ENCODE measurements around the gene SLC51B.
"Not testable (repeated sequence)": the region's sequence is repeated elsewhere in the genome, so short reads cannot be mapped to it uniquely, and the experiment has no call there.

The SLC51B gene

DNA sequence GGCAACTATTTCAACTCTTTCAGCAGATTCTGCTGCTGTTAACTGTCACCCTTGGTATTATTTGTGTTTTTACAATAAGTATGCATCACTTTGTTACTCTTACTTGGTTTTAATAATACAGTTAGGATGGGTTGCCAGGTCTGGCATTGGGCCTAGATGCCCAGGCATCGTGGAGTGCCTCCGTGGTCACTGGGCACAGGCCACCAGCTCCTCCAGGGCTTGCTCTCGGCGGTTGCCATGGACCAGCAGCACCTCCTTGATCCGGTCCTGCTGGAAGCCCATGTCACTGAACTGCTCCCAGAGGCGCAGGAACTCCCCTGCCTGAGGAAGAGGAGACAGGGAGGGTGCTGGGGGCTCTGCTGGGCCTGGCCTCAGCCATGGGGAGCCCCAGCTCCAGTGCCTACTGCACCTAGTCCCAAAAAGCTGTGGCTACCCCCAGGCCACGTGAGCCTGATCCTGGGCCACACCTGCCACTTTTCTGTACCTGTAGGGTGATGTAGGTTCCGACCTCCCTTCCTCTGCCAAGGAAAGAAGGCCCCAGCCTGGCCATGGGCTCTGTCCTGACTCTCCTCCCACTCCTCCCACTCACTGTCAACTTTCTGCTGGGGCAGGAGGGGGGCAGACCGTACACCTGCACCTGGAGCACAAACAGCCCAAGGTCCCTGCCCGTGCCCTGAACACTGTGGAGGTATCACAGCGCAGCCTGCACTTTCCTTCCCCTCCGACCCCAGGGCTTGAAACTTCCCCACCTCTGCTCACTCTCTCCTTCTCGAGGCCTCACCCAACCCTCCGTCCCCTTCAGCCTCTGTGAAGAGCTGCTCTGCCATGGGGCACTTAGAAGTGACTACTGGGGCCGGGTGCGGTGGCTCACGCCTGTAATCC is 48.0 kb downstream of the SLC51B start:
- no peak overlapping the region for H3K27ac ChIP-seq (ENCODE audit: poor library complexity, severe bottlenecking)
- no peaks in the 10 kb centered on the region for H3K4me1 ChIP-seq (ENCODE audit: insufficient read depth, poor library complexity, severe bottlenecking)
- H3K4me3 ChIP-seq (ENCODE audit: severe bottlenecking), result no peak overlapping the region
- H3K27me3 ChIP-seq (ENCODE audit: insufficient read depth, poor library complexity, severe bottlenecking), result no peaks in the 10 kb centered on the region
- DNase-seq (ENCODE audit: low spot score), result peak; percentile 66
- no peak for ATAC-seq (ENCODE audit: low read depth)
- H3K36me3 ChIP-seq (ENCODE audit: low read depth), result no peaks in the 10 kb centered on the region
- TF ChIP-seq, protein P1, sequence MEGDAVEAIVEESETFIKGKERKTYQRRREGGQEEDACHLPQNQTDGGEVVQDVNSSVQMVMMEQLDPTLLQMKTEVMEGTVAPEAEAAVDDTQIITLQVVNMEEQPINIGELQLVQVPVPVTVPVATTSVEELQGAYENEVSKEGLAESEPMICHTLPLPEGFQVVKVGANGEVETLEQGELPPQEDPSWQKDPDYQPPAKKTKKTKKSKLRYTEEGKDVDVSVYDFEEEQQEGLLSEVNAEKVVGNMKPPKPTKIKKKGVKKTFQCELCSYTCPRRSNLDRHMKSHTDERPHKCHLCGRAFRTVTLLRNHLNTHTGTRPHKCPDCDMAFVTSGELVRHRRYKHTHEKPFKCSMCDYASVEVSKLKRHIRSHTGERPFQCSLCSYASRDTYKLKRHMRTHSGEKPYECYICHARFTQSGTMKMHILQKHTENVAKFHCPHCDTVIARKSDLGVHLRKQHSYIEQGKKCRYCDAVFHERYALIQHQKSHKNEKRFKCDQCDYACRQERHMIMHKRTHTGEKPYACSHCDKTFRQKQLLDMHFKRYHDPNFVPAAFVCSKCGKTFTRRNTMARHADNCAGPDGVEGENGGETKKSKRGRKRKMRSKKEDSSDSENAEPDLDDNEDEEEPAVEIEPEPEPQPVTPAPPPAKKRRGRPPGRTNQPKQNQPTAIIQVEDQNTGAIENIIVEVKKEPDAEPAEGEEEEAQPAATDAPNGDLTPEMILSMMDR (IDR thresholded peaks at IDR 0.05; ENCODE audit: poor library complexity, severe bottlenecking), result no peak
- no peaks in the 10 kb centered on the region for H3K9me3 ChIP-seq (ENCODE audit: severe bottlenecking)

- not testable (repeated sequence) for H3K4me1 ChIP-seq (ENCODE audit: insufficient read depth, poor library complexity, severe bottlenecking); H3K27me3 ChIP-seq (ENCODE audit: insufficient read depth, poor library complexity, severe bottlenecking); H3K36me3 ChIP-seq (ENCODE audit: low read depth); ATAC-seq (ENCODE audit: low read depth); DNase-seq (ENCODE audit: low spot score); H3K27ac ChIP-seq (ENCODE audit: poor library complexity, severe bottlenecking); H3K4me3 ChIP-seq (ENCODE audit: severe bottlenecking); H3K9me3 ChIP-seq (ENCODE audit: severe bottlenecking)
Measured at GRCh38 chr15:65093793-65094170, 48.6 kb downstream of the SLC51B start.

DNA sequence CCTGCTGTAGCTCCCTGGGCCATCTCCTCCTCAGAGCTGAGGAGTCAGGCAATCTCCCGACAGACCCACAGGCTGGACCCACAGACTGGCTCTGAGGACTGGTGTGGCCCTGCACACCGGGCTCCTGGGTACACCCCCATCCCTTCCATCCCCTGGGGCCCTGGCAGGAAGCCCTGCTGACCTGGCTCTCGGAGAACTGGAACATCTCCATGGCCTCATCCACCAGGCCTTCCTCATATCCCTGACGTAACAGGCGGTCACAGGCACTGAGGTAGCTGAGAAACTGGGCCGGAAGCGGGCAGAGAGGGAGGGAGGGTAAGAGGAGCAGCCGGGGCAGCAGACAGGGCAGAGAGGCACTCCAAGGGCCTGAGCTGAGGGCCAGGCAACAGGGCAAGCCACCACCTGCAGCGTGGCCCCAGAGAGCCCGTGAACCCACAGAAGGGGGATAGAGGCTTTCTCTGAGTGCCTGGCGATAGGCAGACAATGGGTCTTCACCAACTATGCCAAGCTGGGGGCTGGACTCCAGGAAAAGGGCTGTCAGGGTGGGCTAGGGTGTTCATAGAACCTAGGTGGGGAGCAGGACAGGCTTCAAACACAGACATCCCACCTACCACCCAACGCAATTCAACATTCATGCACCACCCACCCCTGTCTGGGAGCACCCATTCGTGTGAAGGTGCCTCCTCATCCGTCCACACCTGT is 49.3 kb downstream of the SLC51B start:
- ATAC-seq (ENCODE audit: low read depth), result 0 out of 3 replicates have a peak, but pooled peaks have one; percentile 27
- Histone ChIP-seq H3K4me1 (ENCODE audit: insufficient read depth, poor library complexity, severe bottlenecking) (no peaks in the 10 kb centered on the region), H3K27me3 (ENCODE audit: insufficient read depth, poor library complexity, severe bottlenecking) (no peaks in the 10 kb centered on the region), H3K4me3 (ENCODE audit: severe bottlenecking) (no peak overlapping the region), H3K9me3 (ENCODE audit: severe bottlenecking) (no peaks in the 10 kb centered on the region), H3K27ac (ENCODE audit: poor library complexity, severe bottlenecking) (no peak overlapping the region), H3K36me3 (ENCODE audit: low read depth) (peaks cover 12% of the 10 kb centered on the region)
- peak; percentile 62 for DNase-seq (ENCODE audit: low spot score)
- TF ChIP-seq, protein P1 (IDR thresholded peaks at IDR 0.05; ENCODE audit: poor library complexity, severe bottlenecking), result no peak

DNA sequence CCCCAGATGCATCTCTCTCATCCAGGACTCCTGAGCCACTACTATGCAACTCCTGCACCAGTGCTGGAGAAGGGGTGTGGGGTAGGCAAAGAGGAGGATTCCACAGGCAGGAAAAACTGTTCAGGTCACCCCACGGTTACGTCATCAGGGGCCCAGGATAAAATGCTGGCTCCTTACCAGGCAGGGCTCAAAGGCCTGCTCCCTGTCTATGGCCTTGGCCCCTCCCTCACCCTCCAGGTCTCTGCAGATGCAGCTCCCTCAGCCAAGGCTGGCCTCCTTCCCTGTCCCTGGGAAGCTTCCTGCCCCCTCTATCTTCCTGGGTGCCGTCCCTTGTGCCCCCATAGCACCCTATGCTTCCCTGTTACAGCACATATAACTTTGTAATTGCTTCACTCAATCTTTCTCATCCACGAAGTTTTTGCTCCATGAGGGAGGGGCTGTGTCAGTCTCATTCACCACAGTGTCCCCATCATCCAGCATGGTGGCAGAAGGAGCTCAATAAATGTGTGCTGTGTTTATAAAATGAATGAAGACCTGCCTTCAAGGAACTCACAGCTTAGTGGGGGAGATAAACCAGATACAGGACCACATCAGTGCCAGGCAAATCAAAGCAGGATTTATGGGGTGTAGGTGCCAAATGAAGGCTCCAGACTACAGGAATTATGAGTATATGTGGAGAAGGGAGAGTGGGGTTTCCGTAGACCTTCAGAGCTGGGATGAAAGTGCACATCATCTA is 50.0 kb downstream of the SLC51B start:
- TF ChIP-seq, protein P1 (IDR thresholded peaks at IDR 0.05; ENCODE audit: poor library complexity, severe bottlenecking), result no peak
- Histone ChIP-seq H3K36me3 (ENCODE audit: low read depth) (peaks cover 16% of the 10 kb centered on the region), H3K4me3 (ENCODE audit: severe bottlenecking) (no peak overlapping the region), H3K27ac (ENCODE audit: poor library complexity, severe bottlenecking) (no peak overlapping the region), H3K27me3 (ENCODE audit: insufficient read depth, poor library complexity, severe bottlenecking) (no peaks in the 10 kb centered on the region), H3K4me1 (ENCODE audit: insufficient read depth, poor library complexity, severe bottlenecking) (no peaks in the 10 kb centered on the region), H3K9me3 (ENCODE audit: severe bottlenecking) (no peaks in the 10 kb centered on the region)
- peak; percentile 62 for DNase-seq (ENCODE audit: low spot score)
- ATAC-seq (ENCODE audit: low read depth), result peak; percentile 6; the same call in 1 of the 3 replicates

- DNase-seq (ENCODE audit: low spot score), result peak; percentile 32
- no peaks in the 10 kb centered on the region for H3K4me1 ChIP-seq (ENCODE audit: insufficient read depth, poor library complexity, severe bottlenecking)
- H3K27me3 ChIP-seq (ENCODE audit: insufficient read depth, poor library complexity, severe bottlenecking), result no peaks in the 10 kb centered on the region
- H3K9me3 ChIP-seq (ENCODE audit: severe bottlenecking), result no peaks in the 10 kb centered on the region
- TF ChIP-seq, protein P1 (IDR thresholded peaks at IDR 0.05; ENCODE audit: poor library complexity, severe bottlenecking), result no peak
- no peak overlapping the region for H3K4me3 ChIP-seq (ENCODE audit: severe bottlenecking)
- ATAC-seq (ENCODE audit: low read depth), result no peak
- peaks cover 16% of the 10 kb centered on the region for H3K36me3 ChIP-seq (ENCODE audit: low read depth)
- H3K27ac ChIP-seq (ENCODE audit: poor library complexity, severe bottlenecking), result no peak overlapping the region
Measured at GRCh38 chr15:65095747-65096104, 50.5 kb downstream of the SLC51B start.
